Liver (tissue), 3 donors: Measurements from ENCODE around the gene CCDC83.

ENCODE experiments used
- EGR1 ChIP-seq, 2 donors: IDR thresholded peaks; 2 replicates each; pipeline ENCODE4 v1.6.1; 2016 to 2018; ENCODE audit warnings: antibody characterized with exemption in 2 of 2, low read depth in 2 of 2
- FOXA1 ChIP-seq: IDR thresholded peaks from 2 replicates; pipeline ENCODE4 v1.6.1; 2016; ENCODE audit warnings: antibody characterized with exemption
- FOXA2 ChIP-seq: IDR thresholded peaks from 2 replicates; pipeline ENCODE4 v1.6.1; 2016; ENCODE audit warnings: antibody characterized with exemption
- HNF4G ChIP-seq: IDR thresholded peaks from 2 replicates; pipeline ENCODE4 v1.6.1; 2016; ENCODE audit warnings: antibody characterized with exemption
- JUND ChIP-seq, 2 donors: IDR thresholded peaks; 2 replicates each; pipeline ENCODE4 v1.6.1; 2016; ENCODE audit warnings: antibody characterized with exemption in 2 of 2
- TF ChIP-seq, protein P1 (sequence below): IDR thresholded peaks from 2 replicates; pipeline ENCODE4 v1.6.1; 2016; ENCODE audit warnings: antibody characterized with exemption, mild to moderate bottlenecking
- TF ChIP-seq, protein P2 (sequence below): IDR thresholded peaks from 2 replicates; pipeline ENCODE4 v1.6.1; 2016; ENCODE audit warnings: antibody characterized with exemption
- TF ChIP-seq, protein P3 (sequence below): fragments of 150-350 bp; IDR thresholded peaks from 2 replicates; pipeline ENCODE4 v1.5.1; 2017; ENCODE audit warnings: improper control_type of control experiment, low read depth, low read length; ENCODE audit not compliant: missing input control
- TF ChIP-seq, protein P4 (sequence below): IDR thresholded peaks from 2 replicates; pipeline ENCODE4 v1.6.1; 2016; ENCODE audit warnings: antibody characterized with exemption
- TF ChIP-seq, protein P5 (sequence below): IDR thresholded peaks from 2 replicates; pipeline ENCODE4 v1.6.1; 2016; ENCODE audit warnings: antibody characterized with exemption
- donor health status: healthy.
- donor health status: healthy.

DNA sequence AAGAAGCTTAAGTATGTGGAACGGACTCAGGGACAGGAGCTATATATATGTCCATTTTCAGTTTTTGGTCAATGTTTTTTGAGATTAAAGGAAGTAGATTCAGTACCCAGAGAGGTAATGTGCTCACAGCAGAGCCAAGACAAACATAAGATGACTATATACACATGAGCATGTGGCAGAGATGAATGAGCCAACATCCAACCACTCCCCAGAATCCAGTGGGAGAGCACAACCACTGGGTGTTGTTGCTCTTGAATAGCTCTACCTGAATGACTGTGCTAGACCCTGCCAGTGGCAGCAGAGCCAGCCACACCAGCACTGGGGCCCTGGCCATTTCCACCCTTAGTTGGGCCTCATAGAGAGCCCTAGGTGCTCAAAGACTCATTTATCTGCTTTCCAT, 33.5 kb upstream of the CCDC83 start:
- TF ChIP-seq FOXA2 (no peak), EGR1 (IDR thresholded peaks at IDR 0.05; ENCODE audit: low read depth in 2 of 2) (no peak), HNF4G (no peak), FOXA1 (no peak), JUND (IDR thresholded peaks at IDR 0.05) (no peak)
- TF ChIP-seq, protein P1, sequence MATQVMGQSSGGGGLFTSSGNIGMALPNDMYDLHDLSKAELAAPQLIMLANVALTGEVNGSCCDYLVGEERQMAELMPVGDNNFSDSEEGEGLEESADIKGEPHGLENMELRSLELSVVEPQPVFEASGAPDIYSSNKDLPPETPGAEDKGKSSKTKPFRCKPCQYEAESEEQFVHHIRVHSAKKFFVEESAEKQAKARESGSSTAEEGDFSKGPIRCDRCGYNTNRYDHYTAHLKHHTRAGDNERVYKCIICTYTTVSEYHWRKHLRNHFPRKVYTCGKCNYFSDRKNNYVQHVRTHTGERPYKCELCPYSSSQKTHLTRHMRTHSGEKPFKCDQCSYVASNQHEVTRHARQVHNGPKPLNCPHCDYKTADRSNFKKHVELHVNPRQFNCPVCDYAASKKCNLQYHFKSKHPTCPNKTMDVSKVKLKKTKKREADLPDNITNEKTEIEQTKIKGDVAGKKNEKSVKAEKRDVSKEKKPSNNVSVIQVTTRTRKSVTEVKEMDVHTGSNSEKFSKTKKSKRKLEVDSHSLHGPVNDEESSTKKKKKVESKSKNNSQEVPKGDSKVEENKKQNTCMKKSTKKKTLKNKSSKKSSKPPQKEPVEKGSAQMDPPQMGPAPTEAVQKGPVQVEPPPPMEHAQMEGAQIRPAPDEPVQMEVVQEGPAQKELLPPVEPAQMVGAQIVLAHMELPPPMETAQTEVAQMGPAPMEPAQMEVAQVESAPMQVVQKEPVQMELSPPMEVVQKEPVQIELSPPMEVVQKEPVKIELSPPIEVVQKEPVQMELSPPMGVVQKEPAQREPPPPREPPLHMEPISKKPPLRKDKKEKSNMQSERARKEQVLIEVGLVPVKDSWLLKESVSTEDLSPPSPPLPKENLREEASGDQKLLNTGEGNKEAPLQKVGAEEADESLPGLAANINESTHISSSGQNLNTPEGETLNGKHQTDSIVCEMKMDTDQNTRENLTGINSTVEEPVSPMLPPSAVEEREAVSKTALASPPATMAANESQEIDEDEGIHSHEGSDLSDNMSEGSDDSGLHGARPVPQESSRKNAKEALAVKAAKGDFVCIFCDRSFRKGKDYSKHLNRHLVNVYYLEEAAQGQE, result no peak
- TF ChIP-seq, protein P2, sequence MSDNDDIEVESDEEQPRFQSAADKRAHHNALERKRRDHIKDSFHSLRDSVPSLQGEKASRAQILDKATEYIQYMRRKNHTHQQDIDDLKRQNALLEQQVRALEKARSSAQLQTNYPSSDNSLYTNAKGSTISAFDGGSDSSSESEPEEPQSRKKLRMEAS, result no peak
- TF ChIP-seq, protein P3, sequence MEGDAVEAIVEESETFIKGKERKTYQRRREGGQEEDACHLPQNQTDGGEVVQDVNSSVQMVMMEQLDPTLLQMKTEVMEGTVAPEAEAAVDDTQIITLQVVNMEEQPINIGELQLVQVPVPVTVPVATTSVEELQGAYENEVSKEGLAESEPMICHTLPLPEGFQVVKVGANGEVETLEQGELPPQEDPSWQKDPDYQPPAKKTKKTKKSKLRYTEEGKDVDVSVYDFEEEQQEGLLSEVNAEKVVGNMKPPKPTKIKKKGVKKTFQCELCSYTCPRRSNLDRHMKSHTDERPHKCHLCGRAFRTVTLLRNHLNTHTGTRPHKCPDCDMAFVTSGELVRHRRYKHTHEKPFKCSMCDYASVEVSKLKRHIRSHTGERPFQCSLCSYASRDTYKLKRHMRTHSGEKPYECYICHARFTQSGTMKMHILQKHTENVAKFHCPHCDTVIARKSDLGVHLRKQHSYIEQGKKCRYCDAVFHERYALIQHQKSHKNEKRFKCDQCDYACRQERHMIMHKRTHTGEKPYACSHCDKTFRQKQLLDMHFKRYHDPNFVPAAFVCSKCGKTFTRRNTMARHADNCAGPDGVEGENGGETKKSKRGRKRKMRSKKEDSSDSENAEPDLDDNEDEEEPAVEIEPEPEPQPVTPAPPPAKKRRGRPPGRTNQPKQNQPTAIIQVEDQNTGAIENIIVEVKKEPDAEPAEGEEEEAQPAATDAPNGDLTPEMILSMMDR, result no peak
- TF ChIP-seq, protein P4, sequence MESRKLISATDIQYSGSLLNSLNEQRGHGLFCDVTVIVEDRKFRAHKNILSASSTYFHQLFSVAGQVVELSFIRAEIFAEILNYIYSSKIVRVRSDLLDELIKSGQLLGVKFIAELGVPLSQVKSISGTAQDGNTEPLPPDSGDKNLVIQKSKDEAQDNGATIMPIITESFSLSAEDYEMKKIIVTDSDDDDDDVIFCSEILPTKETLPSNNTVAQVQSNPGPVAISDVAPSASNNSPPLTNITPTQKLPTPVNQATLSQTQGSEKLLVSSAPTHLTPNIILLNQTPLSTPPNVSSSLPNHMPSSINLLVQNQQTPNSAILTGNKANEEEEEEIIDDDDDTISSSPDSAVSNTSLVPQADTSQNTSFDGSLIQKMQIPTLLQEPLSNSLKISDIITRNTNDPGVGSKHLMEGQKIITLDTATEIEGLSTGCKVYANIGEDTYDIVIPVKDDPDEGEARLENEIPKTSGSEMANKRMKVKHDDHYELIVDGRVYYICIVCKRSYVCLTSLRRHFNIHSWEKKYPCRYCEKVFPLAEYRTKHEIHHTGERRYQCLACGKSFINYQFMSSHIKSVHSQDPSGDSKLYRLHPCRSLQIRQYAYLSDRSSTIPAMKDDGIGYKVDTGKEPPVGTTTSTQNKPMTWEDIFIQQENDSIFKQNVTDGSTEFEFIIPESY, result no peak
- TF ChIP-seq, protein P5, sequence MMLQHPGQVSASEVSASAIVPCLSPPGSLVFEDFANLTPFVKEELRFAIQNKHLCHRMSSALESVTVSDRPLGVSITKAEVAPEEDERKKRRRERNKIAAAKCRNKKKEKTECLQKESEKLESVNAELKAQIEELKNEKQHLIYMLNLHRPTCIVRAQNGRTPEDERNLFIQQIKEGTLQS, result no peak
